Mesothelial cell of epicardium (in vitro differentiated cells): ENCODE data around the gene TOGARAM2. TPM values are rescaled to one million over a fixed set of nuclear protein-coding genes. Genes with fewer than 3 reads are reported as not detected.

ENCODE experiments used
- DNase-seq, 2 experiments: peaks; one replicate each; pipeline ENCODE4 v3.0.0; 2021; ENCODE audit warnings: low spot score in 2 of 2; ENCODE audit not compliant: unreplicated experiment in 2 of 2
- H3K27ac Mint-ChIP-seq: 2 replicates; pipeline ENCODE4 v1.8.0; 2021; ENCODE audit warnings: mixed read lengths
- H3K27me3 Mint-ChIP-seq: 2 replicates; pipeline ENCODE4 v1.8.0; 2021; ENCODE audit warnings: low read depth, mixed read lengths
- H3K36me3 Mint-ChIP-seq: 2 replicates; pipeline ENCODE4 v1.8.0; 2021; ENCODE audit warnings: mixed read lengths
- H3K4me1 Mint-ChIP-seq: 2 replicates; pipeline ENCODE4 v1.8.0; 2021; ENCODE audit warnings: mixed read lengths
- H3K4me3 Mint-ChIP-seq: 2 replicates; pipeline ENCODE4 v1.8.0; 2021; ENCODE audit warnings: mild to moderate bottlenecking, moderate library complexity, mixed read lengths
- H3K9me3 Mint-ChIP-seq: 2 replicates; pipeline ENCODE4 v1.8.0; 2021; ENCODE audit warnings: mixed read lengths
- CTCF ChIP-seq: fragments of 200-600 bp; sonication (generic); IDR thresholded peaks from one replicate; pipeline ENCODE4 v1.5.0; 2021; ENCODE audit warnings: antibody characterized with exemption; ENCODE audit not compliant: unreplicated experiment
- total RNA-seq: library from RNA; stranded (reverse); gene quantifications from 3 replicates; pipeline ENCODE4 v1.2.1, GENCODE V29; 2021

The TOGARAM2 gene
- total RNA-seq, 1 donor from 2014 or later: 0.40 TPM

GRCh38 chr2:29032189-29032588 lies 51.1 kb downstream of the TOGARAM2 start:
- H3K27ac Mint-ChIP-seq: no peak overlapping the region
- no peak overlapping the region for H3K4me3 Mint-ChIP-seq
- H3K36me3 Mint-ChIP-seq: no peaks in the 10 kb centered on the region
- no peak for DNase-seq
- no peaks in the 10 kb centered on the region for H3K27me3 Mint-ChIP-seq
- H3K4me1 Mint-ChIP-seq: peaks cover 15% of the 10 kb centered on the region
- no peak for TF ChIP-seq CTCF
- no peaks in the 10 kb centered on the region for H3K9me3 Mint-ChIP-seq

- H3K36me3 Mint-ChIP-seq: no peaks in the 10 kb centered on the region
- peaks cover 15% of the 10 kb centered on the region for H3K4me1 Mint-ChIP-seq
- no peak for DNase-seq
- no peaks in the 10 kb centered on the region for H3K9me3 Mint-ChIP-seq
- no peak overlapping the region for H3K4me3 Mint-ChIP-seq
- peak overlapping the region; percentile 87 for H3K27ac Mint-ChIP-seq
- no peaks in the 10 kb centered on the region for H3K27me3 Mint-ChIP-seq
- TF ChIP-seq CTCF: no peak
Measured at GRCh38 chr2:29033172-29033571, 52.1 kb downstream of the TOGARAM2 start.

GRCh38 chr2:29033656-29034055 lies 52.6 kb downstream of the TOGARAM2 start:
- DNase-seq: no peak
- TF ChIP-seq CTCF: no peak
- H3K9me3 Mint-ChIP-seq: no peaks in the 10 kb centered on the region
- H3K36me3 Mint-ChIP-seq: no peaks in the 10 kb centered on the region
- no peaks in the 10 kb centered on the region for H3K27me3 Mint-ChIP-seq
- peak overlapping the region; percentile 87 for H3K27ac Mint-ChIP-seq
- no peak overlapping the region for H3K4me3 Mint-ChIP-seq
- H3K4me1 Mint-ChIP-seq: peaks cover 15% of the 10 kb centered on the region

GRCh38 chr2:29035016-29035745 lies 54.1 kb downstream of the TOGARAM2 start:
- Mint-ChIP-seq H3K36me3 (no peaks in the 10 kb centered on the region), H3K27ac (no peak overlapping the region), H3K4me1 (peaks cover 21% of the 10 kb centered on the region), H3K9me3 (no peaks in the 10 kb centered on the region), H3K27me3 (no peaks in the 10 kb centered on the region), H3K4me3 (no peak overlapping the region)
- TF ChIP-seq CTCF: no peak
- DNase-seq: no peak

- Mint-ChIP-seq H3K27me3 (no peaks in the 10 kb centered on the region), H3K4me1 (peaks cover 27% of the 10 kb centered on the region), H3K27ac (no peak overlapping the region), H3K36me3 (no peaks in the 10 kb centered on the region), H3K4me3 (no peak overlapping the region), H3K9me3 (no peaks in the 10 kb centered on the region)
- no peak for TF ChIP-seq CTCF
- no peak for DNase-seq
Measured at GRCh38 chr2:29039718-29040480, 58.8 kb downstream of the TOGARAM2 start.
